Panc1 (cell line): ENCODE results near the gene COG3. TPM values are rescaled to one million over a fixed set of nuclear protein-coding genes. Genes with fewer than 3 reads are reported as not detected.
"Not testable (repeated sequence)": the region's sequence is repeated elsewhere in the genome, so short reads cannot be mapped to it uniquely, and the experiment has no call there.

Source experiments
- ATAC-seq: fragments of 200-7000 bp; cut with Tn5 transposase; 2 replicates; pipeline ENCODE4 v1.9.1; 2020; ENCODE audit warnings: mild to moderate bottlenecking, moderate library complexity
- BruUV-seq: library from RNA; stranded (reverse); fragments of 400-500 nt; replicated peaks from 2 replicates; lab custom pipeline; 2021; lab: Mats Ljungman, UMichigan
- CTCF ChIA-PET: fragments of 300-600 bp; sonication (Branson Sonifier 250); formaldehyde crosslinking; loops from one replicate; lab custom pipeline; 2022; ENCODE audit warnings: antibody characterized with exemption; lab: Charles Lee
- POLR2A ChIA-PET: fragments of 300-600 bp; sonication (Branson Sonifier 250); formaldehyde crosslinking; loops from one replicate; lab custom pipeline; 2022; ENCODE audit warnings: antibody characterized with exemption; lab: Charles Lee
- DNase-seq: peaks from one replicate; pipeline ENCODE4 v3.0.0-alpha.2; 2010; ENCODE audit warnings: low read depth, low spot score
- H3K27ac ChIP-seq: 2 replicates; pipeline ENCODE4 v1.5.1; 2011; ENCODE audit warnings: mild to moderate bottlenecking, low read length, inconsistent platforms
- H3K27me3 ChIP-seq: fragments of 200-500 bp; sonication (Bioruptor generic); 2 replicates; pipeline ENCODE4 v1.6.0; 2014; ENCODE audit warnings: low read length, inconsistent platforms; ENCODE audit not compliant: control insufficient read depth, insufficient read depth
- H3K36me3 ChIP-seq: fragments of 200-500 bp; sonication (Bioruptor generic); 2 replicates; pipeline ENCODE4 v1.5.1; 2014; ENCODE audit warnings: inconsistent platforms, mild to moderate bottlenecking, low read length, moderate library complexity; ENCODE audit not compliant: control insufficient read depth, insufficient read depth
- H3K4me1 ChIP-seq: 2 replicates; pipeline ENCODE4 v1.5.1; 2011; ENCODE audit warnings: inconsistent platforms, mild to moderate bottlenecking, low read length, moderate library complexity; ENCODE audit not compliant: control insufficient read depth, insufficient read depth
- H3K4me3 ChIP-seq, 2 experiments: 2 replicates each; pipeline ENCODE4 v1.5.1; 2011 to 2012; ENCODE audit warnings: low read depth in 2 of 2, low read length in 2 of 2, mild to moderate bottlenecking in 2 of 2, inconsistent platforms in 1 of 2, moderate library complexity in 1 of 2
- H3K9me3 ChIP-seq: fragments of 200-500 bp; sonication (Bioruptor generic); 2 replicates; pipeline ENCODE4 v1.5.1; 2014; ENCODE audit warnings: low read depth, mild to moderate bottlenecking, inconsistent platforms, low read length, moderate library complexity; ENCODE audit not compliant: control insufficient read depth, insufficient read depth
- POLR2AphosphoS5 ChIP-seq: IDR thresholded peaks from 2 replicates; pipeline ENCODE4 v1.6.1; 2012; ENCODE audit warnings: mild to moderate bottlenecking, low read depth, low read length, moderate library complexity
- SIN3A ChIP-seq: IDR thresholded peaks from 2 replicates; pipeline ENCODE4 v1.6.1; 2012; ENCODE audit warnings: low read depth, mild to moderate bottlenecking, low read length, moderate library complexity, borderline replicate concordance; ENCODE audit not compliant: insufficient read depth
- TCF7L2 ChIP-seq: IDR thresholded peaks from 2 replicates; pipeline ENCODE4 v1.6.1; 2011; ENCODE audit warnings: mild to moderate bottlenecking, low read depth, low read length, inconsistent platforms
- in situ Hi-C: cut with HindIII; loops from 2 replicates; pipeline ENCODE4 v1.10.0; 2016; ENCODE audit warnings: low sequenced_read_pairs, low pct_unique_long_range_greater_than_20kb
- intact Hi-C: fragments of 100-400 bp; cut with micrococcal nuclease; formaldehyde crosslinking; loops from one replicate; pipeline ENCODE4 v1.10.0; 2022; ENCODE audit not compliant: unreplicated experiment
- total RNA-seq: library from RNA; stranded (reverse); gene quantifications from one replicate; pipeline ENCODE4 v1.2.1, GENCODE V29; 2021; ENCODE audit not compliant: unreplicated experiment
- TF ChIP-seq, protein P1 (sequence below), 2 experiments: IDR thresholded peaks; 2 replicates each; pipeline ENCODE4 v1.6.1; 2011 to 2012; ENCODE audit warnings: low read depth in 2 of 2, control low read depth in 1 of 2, low read length in 1 of 2, mild to moderate bottlenecking in 1 of 2, moderate library complexity in 1 of 2; ENCODE audit not compliant: insufficient read depth in 1 of 2
- TF ChIP-seq, protein P2 (sequence below): fragments of 450-650 bp; IDR thresholded peaks from 2 replicates; pipeline ENCODE4 v1.5.1; 2017; ENCODE audit warnings: mild to moderate bottlenecking

Gene COG3
- total RNA-seq, 1 experiment from 2014 or later: 13.6 TPM

DNA sequence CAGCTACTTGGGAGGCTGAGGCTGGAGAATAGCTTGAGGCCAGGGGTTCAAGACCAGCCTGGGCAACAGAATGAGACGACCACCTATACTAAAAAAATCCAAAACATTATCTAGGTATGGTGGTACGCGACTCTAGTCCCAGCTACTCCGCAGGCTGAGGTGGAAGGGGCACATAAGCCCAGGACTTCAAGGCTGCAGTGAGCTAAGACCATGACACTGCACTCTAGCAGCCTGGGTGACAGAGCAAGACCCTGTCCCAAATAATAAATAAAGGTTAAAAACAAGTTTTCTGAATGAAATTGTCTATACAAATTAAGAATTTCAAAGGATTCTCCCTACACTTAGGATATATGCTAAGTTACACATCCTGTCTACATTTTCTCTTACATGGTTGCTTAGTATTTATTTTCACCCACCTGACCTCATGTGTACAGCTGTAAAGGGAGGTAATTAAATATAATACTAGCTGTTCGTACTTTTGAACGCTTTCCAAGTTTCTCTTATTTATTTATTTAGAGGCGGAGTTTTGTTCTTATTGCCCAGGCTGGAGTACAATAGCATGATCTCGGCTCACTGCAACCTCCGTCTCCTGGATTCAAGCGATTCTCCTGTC lies 48.1 kb upstream of the COG3 start:
- in situ Hi-C loops (no loop called here), intact Hi-C loops (no loop called here)
- Histone ChIP-seq H3K4me3 (peak overlapping the region; percentile 69 to 87), H3K4me1 (no peaks in the 10 kb centered on the region; the same call in 1 of the 2 replicates), H3K36me3 (no peaks in the 10 kb centered on the region; the same call in 1 of the 2 replicates), H3K27me3 (no peaks in the 10 kb centered on the region), H3K9me3 (no peaks in the 10 kb centered on the region), H3K27ac (peak overlapping the region; percentile 88)
- no TSS peak for BruUV-seq
- DNase-seq (no peak), ATAC-seq (no peak)
- CTCF ChIA-PET: no interaction called here
- POLR2A ChIA-PET: no interaction called here
- TF ChIP-seq TCF7L2: no peak
- TF ChIP-seq, protein P1, sequence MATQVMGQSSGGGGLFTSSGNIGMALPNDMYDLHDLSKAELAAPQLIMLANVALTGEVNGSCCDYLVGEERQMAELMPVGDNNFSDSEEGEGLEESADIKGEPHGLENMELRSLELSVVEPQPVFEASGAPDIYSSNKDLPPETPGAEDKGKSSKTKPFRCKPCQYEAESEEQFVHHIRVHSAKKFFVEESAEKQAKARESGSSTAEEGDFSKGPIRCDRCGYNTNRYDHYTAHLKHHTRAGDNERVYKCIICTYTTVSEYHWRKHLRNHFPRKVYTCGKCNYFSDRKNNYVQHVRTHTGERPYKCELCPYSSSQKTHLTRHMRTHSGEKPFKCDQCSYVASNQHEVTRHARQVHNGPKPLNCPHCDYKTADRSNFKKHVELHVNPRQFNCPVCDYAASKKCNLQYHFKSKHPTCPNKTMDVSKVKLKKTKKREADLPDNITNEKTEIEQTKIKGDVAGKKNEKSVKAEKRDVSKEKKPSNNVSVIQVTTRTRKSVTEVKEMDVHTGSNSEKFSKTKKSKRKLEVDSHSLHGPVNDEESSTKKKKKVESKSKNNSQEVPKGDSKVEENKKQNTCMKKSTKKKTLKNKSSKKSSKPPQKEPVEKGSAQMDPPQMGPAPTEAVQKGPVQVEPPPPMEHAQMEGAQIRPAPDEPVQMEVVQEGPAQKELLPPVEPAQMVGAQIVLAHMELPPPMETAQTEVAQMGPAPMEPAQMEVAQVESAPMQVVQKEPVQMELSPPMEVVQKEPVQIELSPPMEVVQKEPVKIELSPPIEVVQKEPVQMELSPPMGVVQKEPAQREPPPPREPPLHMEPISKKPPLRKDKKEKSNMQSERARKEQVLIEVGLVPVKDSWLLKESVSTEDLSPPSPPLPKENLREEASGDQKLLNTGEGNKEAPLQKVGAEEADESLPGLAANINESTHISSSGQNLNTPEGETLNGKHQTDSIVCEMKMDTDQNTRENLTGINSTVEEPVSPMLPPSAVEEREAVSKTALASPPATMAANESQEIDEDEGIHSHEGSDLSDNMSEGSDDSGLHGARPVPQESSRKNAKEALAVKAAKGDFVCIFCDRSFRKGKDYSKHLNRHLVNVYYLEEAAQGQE (IDR thresholded peaks at IDR 0.05; ENCODE audit: insufficient read depth in 1 of 2, low read depth in 2 of 2, low read length in 1 of 2): no peak
- TF ChIP-seq, protein P2, sequence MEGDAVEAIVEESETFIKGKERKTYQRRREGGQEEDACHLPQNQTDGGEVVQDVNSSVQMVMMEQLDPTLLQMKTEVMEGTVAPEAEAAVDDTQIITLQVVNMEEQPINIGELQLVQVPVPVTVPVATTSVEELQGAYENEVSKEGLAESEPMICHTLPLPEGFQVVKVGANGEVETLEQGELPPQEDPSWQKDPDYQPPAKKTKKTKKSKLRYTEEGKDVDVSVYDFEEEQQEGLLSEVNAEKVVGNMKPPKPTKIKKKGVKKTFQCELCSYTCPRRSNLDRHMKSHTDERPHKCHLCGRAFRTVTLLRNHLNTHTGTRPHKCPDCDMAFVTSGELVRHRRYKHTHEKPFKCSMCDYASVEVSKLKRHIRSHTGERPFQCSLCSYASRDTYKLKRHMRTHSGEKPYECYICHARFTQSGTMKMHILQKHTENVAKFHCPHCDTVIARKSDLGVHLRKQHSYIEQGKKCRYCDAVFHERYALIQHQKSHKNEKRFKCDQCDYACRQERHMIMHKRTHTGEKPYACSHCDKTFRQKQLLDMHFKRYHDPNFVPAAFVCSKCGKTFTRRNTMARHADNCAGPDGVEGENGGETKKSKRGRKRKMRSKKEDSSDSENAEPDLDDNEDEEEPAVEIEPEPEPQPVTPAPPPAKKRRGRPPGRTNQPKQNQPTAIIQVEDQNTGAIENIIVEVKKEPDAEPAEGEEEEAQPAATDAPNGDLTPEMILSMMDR: no peak
- TF ChIP-seq SIN3A: no peak
- TF ChIP-seq POLR2AphosphoS5: no peak

DNA sequence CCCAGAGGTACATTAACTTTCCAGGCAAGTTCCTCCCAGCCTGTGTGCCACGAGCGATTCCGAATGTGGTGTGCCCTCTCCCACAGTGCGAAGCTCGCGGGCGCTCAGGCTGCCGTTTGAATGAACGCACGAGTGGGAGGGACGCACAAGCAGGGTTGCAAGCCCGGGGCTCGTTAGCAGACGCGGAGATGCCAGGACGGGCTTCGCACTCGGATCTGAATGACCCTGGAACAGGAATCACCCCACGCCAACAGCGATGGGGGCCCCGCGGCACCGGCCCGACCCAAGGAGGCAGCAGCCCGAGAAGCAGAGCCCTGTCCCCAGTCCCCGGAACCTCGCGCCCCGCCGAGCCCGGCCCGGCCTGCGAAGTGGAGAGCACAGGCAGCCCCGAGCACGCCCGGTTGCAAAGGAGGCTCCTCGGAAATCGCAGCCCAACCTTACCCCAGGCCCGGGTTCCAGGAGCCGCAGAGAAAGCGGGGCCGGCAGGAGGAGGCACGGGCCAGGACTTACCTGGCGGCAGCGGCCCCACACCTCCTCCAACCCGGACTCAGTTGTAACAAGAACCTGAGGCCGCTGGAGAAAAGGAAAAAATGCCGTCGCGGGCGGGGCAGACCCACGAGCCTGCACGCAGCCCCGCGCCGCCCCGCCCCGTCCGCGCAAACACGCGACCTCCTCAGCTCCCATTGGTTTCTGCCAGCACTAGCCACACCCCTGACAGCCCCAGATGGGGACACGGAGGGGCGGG lies 46.8 kb upstream of the COG3 start, which contains the start of gene SLC25A30:
Gene SLC25A30, minus strand, starts transcription at position 584 of the 745 bp plus-strand sequence. CDS start 6,948 bp downstream, outside the sequence.
- intact Hi-C loops: no loop called here
- peak within 1 kb of the TSS; percentile 69 to 87 for H3K4me3 ChIP-seq
- TF ChIP-seq TCF7L2 (no peak), POLR2AphosphoS5 (peak; percentile 71), SIN3A (no peak)
- TF ChIP-seq, protein P1 (IDR thresholded peaks at IDR 0.05; ENCODE audit: insufficient read depth in 1 of 2, low read depth in 2 of 2, low read length in 1 of 2): no peak
- in situ Hi-C loops: no loop called here
- H3K4me1 ChIP-seq: no peaks in the 10 kb centered on the region
- ChIA-PET POLR2A (interaction anchor here (0.6 to 0.7 kb wide), 2 partner anchors 30 to 78 kb away, joined by 8 to 13 read pairs; no protein-coding TSS in a partner anchor), CTCF (interaction anchor here (0.6 to 0.8 kb wide), 2 partner anchors 9 to 44 kb away, joined by 5 to 7 read pairs; no protein-coding TSS in a partner anchor)
- ATAC-seq (peak; percentile 98), DNase-seq (no peak)
- no peaks in the 10 kb centered on the region for H3K9me3 ChIP-seq
- no peaks in the 10 kb centered on the region; the same call in 1 of the 2 replicates for H3K36me3 ChIP-seq
- H3K27me3 ChIP-seq: no peaks in the 10 kb centered on the region
- H3K27ac ChIP-seq: peak within 1 kb of the TSS; percentile 88
- BruUV-seq: no TSS peak

DNA sequence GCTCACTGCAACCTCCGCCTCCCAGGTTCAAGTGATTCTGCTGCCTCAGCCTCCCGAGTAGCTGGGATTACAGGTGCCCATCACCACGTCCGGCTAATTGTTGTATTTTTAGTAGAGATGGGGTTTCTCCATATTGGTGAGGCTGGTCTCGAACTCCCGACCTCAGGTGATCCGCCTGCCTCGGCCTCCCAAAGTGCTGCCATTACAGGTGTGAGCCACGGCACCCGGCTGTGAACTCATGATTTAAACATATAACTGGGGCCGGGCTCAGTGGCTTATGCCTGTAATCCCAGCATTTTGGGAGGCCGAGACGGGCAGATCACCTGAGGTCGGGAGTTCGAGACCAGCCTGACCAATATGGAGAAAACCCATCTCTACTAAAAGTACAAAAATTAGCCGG lies 45.4 kb upstream of the COG3 start:
- intact Hi-C loops, BruUV-seq, DNase-seq, H3K4me1 ChIP-seq, POLR2A ChIA-PET, H3K4me3 ChIP-seq, H3K27me3 ChIP-seq, H3K9me3 ChIP-seq, H3K27ac ChIP-seq, ATAC-seq, H3K36me3 ChIP-seq, in situ Hi-C loops, CTCF ChIA-PET: not testable (repeated sequence)
